SK-N-SH (cell line): ENCODE data around the gene UBASH3B. TPM values are rescaled to one million over a fixed set of nuclear protein-coding genes. Genes with fewer than 3 reads are reported as not detected.
A peak's percentile ranks its signal among the peaks of the same experiment; 100 is the strongest.

Experiments
- CTCF ChIA-PET: fragments of 300-600, 350-600 bp; formaldehyde crosslinking; extraction: SDS; loops from one replicate; lab custom pipeline; 2021; lab: Yijun Ruan, JAX
- POLR2A ChIA-PET: fragments of 350-600 bp; sonication (Branson Sonifier 250); formaldehyde crosslinking; extraction: SDS; loops from one replicate; lab custom pipeline; 2020; ENCODE audit warnings: antibody characterized with exemption, inconsistent platforms; lab: Yijun Ruan, JAX
- DNase-seq: peaks from one replicate; pipeline ENCODE4 v3.0.0; 2012
- H2AFZ ChIP-seq: fragments of 200-600 bp; sonication (generic); 2 replicates; pipeline ENCODE4 v1.8.1; 2016; ENCODE audit warnings: antibody characterized with exemption, mild to moderate bottlenecking, low read depth
- H3F3A ChIP-seq: fragments of 200-600 bp; sonication (generic); replicated peaks from 2 replicates; pipeline ENCODE3; 2016; ENCODE audit warnings: antibody characterized with exemption, mild to moderate bottlenecking; ENCODE audit not compliant: insufficient read depth
- H3K27ac ChIP-seq, 2 experiments: fragments of 200-500 bp in 1 of 2; fragments of 200-600 bp in 1 of 2; sonication (Bioruptor generic) in 1 of 2; sonication (generic), shearing (Covaris generic) in 1 of 2; 2 replicates each; pipeline versions ENCODE4 v1.5.1 to v1.6.1; 2014 to 2016; ENCODE audit warnings: low read depth in 2 of 2, inconsistent platforms in 1 of 2, low read length in 1 of 2, mild to moderate bottlenecking in 1 of 2, mixed read lengths in 1 of 2
- H3K27me3 ChIP-seq: fragments of 200-600 bp; sonication (generic), shearing (Covaris generic); 2 replicates; pipeline ENCODE4 v1.6.1; 2016; ENCODE audit warnings: mixed run types; ENCODE audit not compliant: insufficient read depth
- H3K36me3 ChIP-seq, 2 experiments: fragments of 200-500 bp in 1 of 2; fragments of 200-600 bp in 1 of 2; sonication (Bioruptor generic) in 1 of 2; sonication (generic) in 1 of 2; replicated peaks in 1 of 2; 2 replicates each; pipeline versions ENCODE3 to v1.5.1; 2014 to 2016; ENCODE audit warnings: low read length in 1 of 2, mild to moderate bottlenecking in 1 of 2; ENCODE audit not compliant: insufficient read depth in 2 of 2, control insufficient read depth in 1 of 2
- H3K4me1 ChIP-seq, 2 experiments: fragments of 200-500 bp in 1 of 2; fragments of 200-600 bp in 1 of 2; sonication (Bioruptor generic) in 1 of 2; sonication (generic), shearing (Covaris generic) in 1 of 2; 2 replicates each; pipeline versions ENCODE4 v1.5.1 to v1.6.1; 2014 to 2016; ENCODE audit warnings: low read depth in 1 of 2, low read length in 1 of 2, mixed run types in 1 of 2; ENCODE audit not compliant: insufficient read depth in 2 of 2, control insufficient read depth in 1 of 2
- H3K4me2 ChIP-seq: fragments of 200-600 bp; sonication (generic), shearing (Covaris generic); 2 replicates; pipeline ENCODE4 v1.6.1; 2017; ENCODE audit warnings: mixed run types
- H3K4me3 ChIP-seq, 2 experiments: fragments of 200-500 bp in 1 of 2; fragments of 200-600 bp in 1 of 2; sonication (Bioruptor generic) in 1 of 2; sonication (generic), shearing (Covaris generic) in 1 of 2; 2 replicates each; pipeline versions ENCODE4 v1.5.1 to v1.8.1; 2014 to 2016; ENCODE audit warnings: low read depth in 2 of 2, inconsistent platforms in 1 of 2, low read length in 1 of 2, mild to moderate bottlenecking in 1 of 2, mixed read lengths in 1 of 2, moderate library complexity in 1 of 2
- H3K79me2 ChIP-seq: fragments of 200-600 bp; sonication (generic); 2 replicates; pipeline ENCODE4 v1.8.1; 2017; ENCODE audit warnings: mild to moderate bottlenecking; ENCODE audit not compliant: insufficient read depth
- H3K9ac ChIP-seq: fragments of 200-600 bp; sonication (generic); 2 replicates; pipeline ENCODE4 v1.6.1; 2017; ENCODE audit warnings: mixed run types
- H3K9me2 ChIP-seq: fragments of 200-600 bp; sonication (generic); 2 replicates; pipeline ENCODE4 v1.6.1; 2017; ENCODE audit warnings: mixed run types
- H3K9me3 ChIP-seq: fragments of 200-600 bp; sonication (generic); 2 replicates; pipeline ENCODE4 v1.6.1; 2017; ENCODE audit warnings: mixed run types, mild to moderate bottlenecking, moderate library complexity
- H4K20me1 ChIP-seq: fragments of 200-600 bp; sonication (generic); 2 replicates; pipeline ENCODE4 v1.6.1; 2017; ENCODE audit warnings: mild to moderate bottlenecking, mixed run types; ENCODE audit not compliant: insufficient read depth
- CHD2 ChIP-seq: fragments of 150-350 bp; IDR thresholded peaks from 2 replicates; pipeline ENCODE4 v1.6.1; 2018; ENCODE audit warnings: low read length; ENCODE audit not compliant: partially characterized antibody
- EP300 ChIP-seq, 2 experiments: IDR thresholded peaks; 2 replicates each; pipeline versions ENCODE4 v1.4.0 to v1.6.1; 2012; ENCODE audit warnings: borderline replicate concordance in 1 of 2, low read depth in 1 of 2, low read length in 1 of 2
- EZH2phosphoT487 ChIP-seq: fragments of 200-600 bp; sonication (generic); IDR thresholded peaks from 2 replicates; pipeline ENCODE4 v1.6.1; 2017; ENCODE audit warnings: low read depth, mixed run types, mild to moderate bottlenecking, antibody characterized with exemption, moderate library complexity, borderline replicate concordance
- FOXJ3 ChIP-seq: sonication (generic); formaldehyde crosslinking; IDR thresholded peaks from 2 replicates; pipeline ENCODE4 v1.5.1; 2020; ENCODE audit warnings: mild to moderate bottlenecking, missing genetic modification reagents
- GATA2 ChIP-seq: sonication (generic); formaldehyde crosslinking; IDR thresholded peaks from 2 replicates; pipeline ENCODE4 v1.5.0; 2020; ENCODE audit warnings: mild to moderate bottlenecking, missing genetic modification reagents
- JUND ChIP-seq: IDR thresholded peaks from 2 replicates; pipeline ENCODE4 v1.4.0; 2012
- MXI1 ChIP-seq: IDR thresholded peaks from 2 replicates; pipeline ENCODE4 v1.6.1; 2012; ENCODE audit warnings: mild to moderate bottlenecking, low read depth, low read length, improper control_type of control experiment
- NFIC ChIP-seq: IDR thresholded peaks from 2 replicates; pipeline ENCODE4 v1.4.0; 2012; ENCODE audit warnings: borderline replicate concordance
- NRF1 ChIP-seq: IDR thresholded peaks from 2 replicates; pipeline ENCODE4 v1.6.1; 2012; ENCODE audit warnings: low read depth, mild to moderate bottlenecking, low read length
- RAD21 ChIP-seq: IDR thresholded peaks from 2 replicates; pipeline ENCODE4 v1.6.1; 2012; ENCODE audit warnings: mild to moderate bottlenecking, low read length
- RXRA ChIP-seq: IDR thresholded peaks from 2 replicates; pipeline ENCODE4 v1.4.0; 2012; ENCODE audit warnings: low read depth, mild to moderate bottlenecking, borderline replicate concordance
- SMC3 ChIP-seq: IDR thresholded peaks from 2 replicates; pipeline ENCODE4 v1.6.1; 2012; ENCODE audit warnings: low read depth, low read length, improper control_type of control experiment
- TEAD4 ChIP-seq: IDR thresholded peaks from 2 replicates; pipeline ENCODE4 v1.4.0; 2012; ENCODE audit warnings: mild to moderate bottlenecking, borderline replicate concordance; ENCODE audit not compliant: insufficient read depth
- YY1 ChIP-seq: IDR thresholded peaks from 2 replicates; pipeline ENCODE4 v1.4.0; 2012; ENCODE audit warnings: low read depth, mild to moderate bottlenecking
- WGBS: methylation state at CpG from one replicate; pipeline ENCODE4 v1.1.6; 2017; ENCODE audit warnings: low lambda C conversion rate; 5-methylcytosine and 5-hydroxymethylcytosine counted together
- polyA plus RNA-seq, 3 experiments: library from polyadenylated mRNA; depleted of rRNA; stranded (reverse); fragments of >200 nt; gene quantifications; 2 replicates each; pipeline ENCODE4 v1.2.3, GENCODE V29; 2012
- TF ChIP-seq, protein P1 (sequence below): IDR thresholded peaks from 2 replicates; pipeline ENCODE4 v1.4.0; 2012; ENCODE audit warnings: low read depth, borderline replicate concordance
- TF ChIP-seq, protein P2 (sequence below): IDR thresholded peaks from 2 replicates; pipeline ENCODE4; 2012
- TF ChIP-seq, protein P3 (sequence below): fragments of 200-600 bp; sonication (generic); IDR thresholded peaks from 2 replicates; pipeline ENCODE4 v1.6.1; 2017; ENCODE audit warnings: antibody characterized with exemption, mild to moderate bottlenecking, moderate library complexity

UBASH3B gene
- polyA plus RNA-seq, 1 of the 3 experiments (the other 2 are of a cell fraction): 10.4 TPM

DNA sequence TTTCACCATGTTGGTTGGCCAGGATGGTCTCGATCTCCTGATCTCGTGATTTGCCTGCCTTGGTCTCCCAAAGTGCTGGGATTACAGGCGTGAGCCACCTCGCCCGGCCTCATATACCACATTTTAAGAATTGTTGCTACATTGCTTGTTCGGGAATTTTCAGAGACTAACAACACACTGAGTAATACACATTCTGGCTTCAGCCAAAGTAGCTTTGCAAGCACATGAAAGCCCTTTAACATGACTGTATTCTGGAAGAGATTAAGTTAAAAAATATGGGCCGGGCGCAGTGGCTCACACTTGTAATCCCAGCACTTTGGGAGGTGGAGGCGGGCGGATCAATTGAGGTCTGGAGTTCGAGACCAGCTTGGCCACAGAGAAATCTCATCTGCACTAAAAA is 197.7 kb downstream of the UBASH3B start:
- CTCF ChIA-PET: interaction anchor here (0.6 to 8.5 kb wide), 55 partner anchors 9 to 1199 kb away, joined by 3 to 101 read pairs (median 5); partner anchors contain the start of genes CRTAM and UBASH3B
- Histone ChIP-seq H3K4me1 (peaks cover 0 to 26% of the 10 kb centered on the region in 2 experiments; a peak in 2 of 4 replicates), H3K9me2 (no peaks in the 10 kb centered on the region), H3K4me2 (no peak overlapping the region), H2AFZ (no peak overlapping the region), H3K79me2 (no peaks in the 10 kb centered on the region), H3F3A (peaks cover 14% of the 10 kb centered on the region), H3K27me3 (no peaks in the 10 kb centered on the region), H3K27ac (no peak overlapping the region), H4K20me1 (no peaks in the 10 kb centered on the region)
- no peak for DNase-seq
- WGBS: 96% methylated on average over 11 of the region's 11 CpGs
- POLR2A ChIA-PET: no interaction called here
- TF ChIP-seq EZH2phosphoT487 (no peak), TEAD4 (no peak), NFIC (no peak), GATA2 (no peak), FOXJ3 (CRISPR knock-in tag) (no peak), JUND (no peak), MXI1 (no peak), RXRA (no peak), EP300 (IDR thresholded peaks at IDR 0.05; ENCODE audit: borderline replicate concordance in 1 of 2, low read depth in 1 of 2, low read length in 1 of 2) (no peak), NRF1 (no peak)
- TF ChIP-seq, protein P1, sequence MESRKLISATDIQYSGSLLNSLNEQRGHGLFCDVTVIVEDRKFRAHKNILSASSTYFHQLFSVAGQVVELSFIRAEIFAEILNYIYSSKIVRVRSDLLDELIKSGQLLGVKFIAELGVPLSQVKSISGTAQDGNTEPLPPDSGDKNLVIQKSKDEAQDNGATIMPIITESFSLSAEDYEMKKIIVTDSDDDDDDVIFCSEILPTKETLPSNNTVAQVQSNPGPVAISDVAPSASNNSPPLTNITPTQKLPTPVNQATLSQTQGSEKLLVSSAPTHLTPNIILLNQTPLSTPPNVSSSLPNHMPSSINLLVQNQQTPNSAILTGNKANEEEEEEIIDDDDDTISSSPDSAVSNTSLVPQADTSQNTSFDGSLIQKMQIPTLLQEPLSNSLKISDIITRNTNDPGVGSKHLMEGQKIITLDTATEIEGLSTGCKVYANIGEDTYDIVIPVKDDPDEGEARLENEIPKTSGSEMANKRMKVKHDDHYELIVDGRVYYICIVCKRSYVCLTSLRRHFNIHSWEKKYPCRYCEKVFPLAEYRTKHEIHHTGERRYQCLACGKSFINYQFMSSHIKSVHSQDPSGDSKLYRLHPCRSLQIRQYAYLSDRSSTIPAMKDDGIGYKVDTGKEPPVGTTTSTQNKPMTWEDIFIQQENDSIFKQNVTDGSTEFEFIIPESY: no peak
- TF ChIP-seq, protein P2, sequence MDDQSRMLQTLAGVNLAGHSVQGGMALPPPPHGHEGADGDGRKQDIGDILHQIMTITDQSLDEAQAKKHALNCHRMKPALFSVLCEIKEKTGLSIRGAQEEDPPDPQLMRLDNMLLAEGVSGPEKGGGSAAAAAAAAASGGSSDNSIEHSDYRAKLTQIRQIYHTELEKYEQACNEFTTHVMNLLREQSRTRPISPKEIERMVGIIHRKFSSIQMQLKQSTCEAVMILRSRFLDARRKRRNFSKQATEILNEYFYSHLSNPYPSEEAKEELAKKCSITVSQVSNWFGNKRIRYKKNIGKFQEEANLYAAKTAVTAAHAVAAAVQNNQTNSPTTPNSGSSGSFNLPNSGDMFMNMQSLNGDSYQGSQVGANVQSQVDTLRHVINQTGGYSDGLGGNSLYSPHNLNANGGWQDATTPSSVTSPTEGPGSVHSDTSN: no peak
- TF ChIP-seq, all 33 proteins: peak for 0
- Histone ChIP-seq H3K9ac (no peak overlapping the region), H3K9me3 (no peaks in the 10 kb centered on the region), H3K36me3 (no peaks in the 10 kb centered on the region), H3K4me3 (no peak overlapping the region)

DNA sequence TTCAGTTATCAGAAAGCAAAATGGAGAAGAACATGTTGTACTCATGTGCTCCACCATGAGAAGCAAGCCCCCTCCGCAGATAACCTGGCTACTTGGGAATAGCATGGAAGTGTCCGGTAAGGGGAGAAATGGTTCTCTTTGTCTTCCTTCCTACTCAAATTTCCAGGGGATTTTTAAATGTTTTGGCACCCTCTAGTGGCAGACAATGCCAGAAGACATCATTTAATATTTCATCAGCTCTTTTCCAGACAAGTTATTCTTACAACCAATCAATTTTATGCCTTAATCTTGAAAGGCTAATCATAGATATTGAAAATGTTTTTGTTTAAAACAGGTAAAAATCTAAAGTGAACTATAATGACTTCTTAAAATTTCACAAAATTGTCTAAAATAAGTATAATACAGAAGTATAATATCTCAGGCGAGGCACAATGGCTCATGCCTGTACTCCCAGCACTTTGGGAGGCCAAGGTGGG is 198.5 kb downstream of the UBASH3B start:
- peak overlapping the region in 1 of 2 experiments; percentile 21; a peak in 1 of 4 replicates for H3K27ac ChIP-seq
- DNase-seq: peak; percentile 76
- no peaks in the 10 kb centered on the region for H4K20me1 ChIP-seq
- ChIA-PET CTCF (interaction anchor here (0.6 to 8.5 kb wide), 78 partner anchors 9 to 1199 kb away, joined by 3 to 101 read pairs (median 4); partner anchors contain the start of genes CRTAM and UBASH3B), POLR2A (no interaction called here)
- H3K9me2 ChIP-seq: no peaks in the 10 kb centered on the region
- peaks cover 14% of the 10 kb centered on the region for H3F3A ChIP-seq
- H3K4me2 ChIP-seq: no peak overlapping the region
- H2AFZ ChIP-seq: peak overlapping the region; percentile 79; the same call in 1 of the 2 replicates
- peaks cover 0 to 26% of the 10 kb centered on the region in 2 experiments; a peak in 2 of 4 replicates for H3K4me1 ChIP-seq
- no peak overlapping the region for H3K9ac ChIP-seq
- H3K9me3 ChIP-seq: no peaks in the 10 kb centered on the region
- no peaks in the 10 kb centered on the region for H3K27me3 ChIP-seq
- H3K4me3 ChIP-seq: no peak overlapping the region; a peak in 1 of 4 replicates
- no peaks in the 10 kb centered on the region for H3K79me2 ChIP-seq
- 38% methylated on average over 3 of the region's 3 CpGs for WGBS
- TF ChIP-seq SMC3 (peak; percentile 70), JUND (no peak), CHD2 (peak; percentile 18), RXRA (no peak), RAD21 (peak; percentile 90), GATA2 (no peak), YY1 (0 out of 2 replicates have a peak, but pooled peaks have one; percentile 19)
- TF ChIP-seq, protein P3, sequence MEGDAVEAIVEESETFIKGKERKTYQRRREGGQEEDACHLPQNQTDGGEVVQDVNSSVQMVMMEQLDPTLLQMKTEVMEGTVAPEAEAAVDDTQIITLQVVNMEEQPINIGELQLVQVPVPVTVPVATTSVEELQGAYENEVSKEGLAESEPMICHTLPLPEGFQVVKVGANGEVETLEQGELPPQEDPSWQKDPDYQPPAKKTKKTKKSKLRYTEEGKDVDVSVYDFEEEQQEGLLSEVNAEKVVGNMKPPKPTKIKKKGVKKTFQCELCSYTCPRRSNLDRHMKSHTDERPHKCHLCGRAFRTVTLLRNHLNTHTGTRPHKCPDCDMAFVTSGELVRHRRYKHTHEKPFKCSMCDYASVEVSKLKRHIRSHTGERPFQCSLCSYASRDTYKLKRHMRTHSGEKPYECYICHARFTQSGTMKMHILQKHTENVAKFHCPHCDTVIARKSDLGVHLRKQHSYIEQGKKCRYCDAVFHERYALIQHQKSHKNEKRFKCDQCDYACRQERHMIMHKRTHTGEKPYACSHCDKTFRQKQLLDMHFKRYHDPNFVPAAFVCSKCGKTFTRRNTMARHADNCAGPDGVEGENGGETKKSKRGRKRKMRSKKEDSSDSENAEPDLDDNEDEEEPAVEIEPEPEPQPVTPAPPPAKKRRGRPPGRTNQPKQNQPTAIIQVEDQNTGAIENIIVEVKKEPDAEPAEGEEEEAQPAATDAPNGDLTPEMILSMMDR: peak; percentile 85
- no peaks in the 10 kb centered on the region for H3K36me3 ChIP-seq
